Stimulated activated CD4-positive, alpha-beta T cell treated with anti-CD3 and anti-CD28 coated beads, TNF-alpha, amount 100 ng/mL, for 4 hours (primary cell): Measurements from ENCODE around the gene MDM2.
"Not testable (repeated sequence)": the region's sequence is repeated elsewhere in the genome, so short reads cannot be mapped to it uniquely, and the experiment has no call there.

Experiments
- DNase-seq, 3 experiments: peaks; one replicate each; pipeline ENCODE4 v3.0.0-alpha.2; 2020; ENCODE audit warnings: low read depth in 3 of 3

The MDM2 gene

DNA sequence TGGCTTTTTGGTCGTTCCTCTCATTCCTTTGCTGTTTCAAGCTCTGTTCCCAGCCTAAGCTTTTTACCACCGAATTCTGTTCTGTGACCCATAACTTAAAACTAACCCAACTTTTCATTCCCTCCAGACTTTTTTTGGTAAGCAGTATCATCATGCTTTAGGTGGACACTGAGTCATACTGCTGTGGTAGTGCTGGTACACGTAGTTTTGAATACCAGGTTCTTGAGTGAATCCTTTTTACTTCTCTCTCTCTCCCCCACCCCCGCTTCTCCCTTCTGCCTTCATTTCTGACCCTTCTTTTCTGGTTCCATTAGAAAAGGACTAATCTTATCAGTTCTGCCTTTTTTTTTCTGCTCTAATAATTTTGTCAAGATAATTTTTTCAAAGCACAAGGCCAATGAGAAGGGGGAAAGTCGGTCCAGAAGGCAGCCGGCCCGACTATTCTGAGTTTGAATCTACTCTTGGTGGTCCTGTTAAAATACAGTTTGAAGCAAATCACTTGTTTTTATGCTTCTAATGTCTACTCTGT lies 2.3 kb upstream of the MDM2 start:
- no peak for DNase-seq

- DNase-seq, result no peak
Observed at GRCh38 chr12:68806488-68807237, 1.3 kb upstream of the MDM2 start.

DNA sequence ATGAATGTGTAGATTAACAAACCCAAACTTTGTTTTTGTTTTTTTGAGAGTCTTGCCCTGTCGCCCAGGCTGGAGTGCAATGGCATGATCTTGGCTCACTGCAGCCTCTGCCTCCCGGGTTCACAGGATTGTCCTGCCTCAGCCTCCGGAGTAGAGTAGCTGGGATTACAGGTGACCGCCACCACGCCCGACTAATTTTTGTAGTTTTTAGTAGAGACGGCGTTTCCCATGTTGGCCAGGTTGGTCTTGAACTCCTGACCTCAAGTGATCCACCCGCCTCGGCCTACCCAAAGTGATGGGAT lies 752 bp upstream of the MDM2 start:
- not testable (repeated sequence) for DNase-seq

GRCh38 chr12:68808388-68809189 lies 612 bp downstream of the MDM2 start:
- DNase-seq, result peak; percentile 35 to 36 (median 35)

GRCh38 chr12:68809190-68810026 lies 1.4 kb downstream of the MDM2 start:
- DNase-seq, result no peak

DNA sequence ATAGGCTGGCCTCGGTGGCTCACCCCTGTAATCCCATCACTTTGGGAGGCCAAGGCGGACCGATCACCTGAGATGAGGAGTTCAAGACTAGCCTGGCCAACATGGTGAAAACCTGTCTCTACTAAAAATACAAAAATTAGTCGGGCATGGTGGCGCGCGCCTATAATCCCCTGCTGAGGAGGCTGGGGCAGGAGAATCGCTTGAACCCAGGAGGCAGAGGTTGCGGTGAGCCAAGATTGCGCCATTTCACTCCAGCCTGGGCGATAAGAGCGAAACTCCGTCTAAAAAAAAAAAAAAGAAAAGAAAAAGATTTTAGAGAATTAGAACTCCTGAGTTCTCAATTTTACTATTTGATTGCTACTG lies 2.0 kb downstream of the MDM2 start:
- not testable (repeated sequence) for DNase-seq

GRCh38 chr12:68811573-68811972 lies 3.6 kb downstream of the MDM2 start:
- not testable (repeated sequence) for DNase-seq

DNA sequence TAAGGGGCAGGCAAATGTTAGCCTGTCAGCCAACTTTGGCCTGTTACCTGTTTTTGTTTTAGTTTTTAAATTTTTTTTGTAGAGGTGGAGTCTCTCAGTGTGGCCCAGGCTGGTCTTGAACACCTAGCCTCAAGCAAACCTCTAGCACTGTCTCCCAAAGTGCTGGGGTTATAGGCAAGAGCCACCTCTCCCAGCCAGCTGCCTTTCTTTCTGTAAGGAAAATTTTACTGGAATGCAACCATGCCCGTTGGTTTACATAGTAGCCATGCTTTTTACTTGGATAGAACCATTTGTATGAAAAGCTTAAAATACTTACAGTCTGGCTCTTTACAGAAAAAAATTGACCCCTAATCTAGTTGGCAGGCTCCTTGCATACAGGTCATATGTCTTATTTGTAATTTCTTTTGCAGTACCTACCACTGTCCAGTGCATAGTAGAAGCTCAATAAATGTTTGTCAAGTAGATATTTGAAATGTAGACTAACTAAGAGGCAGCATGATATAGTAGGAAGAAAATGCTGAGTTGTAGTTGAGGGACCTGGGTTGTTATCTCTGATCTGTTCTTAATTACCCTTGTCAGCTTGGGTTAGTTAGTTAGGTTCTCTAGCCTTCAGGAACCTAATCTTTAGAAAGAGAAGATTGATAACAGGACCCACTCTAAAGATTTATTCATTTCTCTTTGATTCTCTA lies 4.7 kb downstream of the MDM2 start:
- no peak for DNase-seq

- DNase-seq, result no peak
Observed at GRCh38 chr12:68813242-68813593, 5.2 kb downstream of the MDM2 start.

- DNase-seq, result no peak
Observed at GRCh38 chr12:68814490-68815231, 6.7 kb downstream of the MDM2 start.

GRCh38 chr12:68815232-68815927 lies 7.4 kb downstream of the MDM2 start:
- DNase-seq, result no peak

DNA sequence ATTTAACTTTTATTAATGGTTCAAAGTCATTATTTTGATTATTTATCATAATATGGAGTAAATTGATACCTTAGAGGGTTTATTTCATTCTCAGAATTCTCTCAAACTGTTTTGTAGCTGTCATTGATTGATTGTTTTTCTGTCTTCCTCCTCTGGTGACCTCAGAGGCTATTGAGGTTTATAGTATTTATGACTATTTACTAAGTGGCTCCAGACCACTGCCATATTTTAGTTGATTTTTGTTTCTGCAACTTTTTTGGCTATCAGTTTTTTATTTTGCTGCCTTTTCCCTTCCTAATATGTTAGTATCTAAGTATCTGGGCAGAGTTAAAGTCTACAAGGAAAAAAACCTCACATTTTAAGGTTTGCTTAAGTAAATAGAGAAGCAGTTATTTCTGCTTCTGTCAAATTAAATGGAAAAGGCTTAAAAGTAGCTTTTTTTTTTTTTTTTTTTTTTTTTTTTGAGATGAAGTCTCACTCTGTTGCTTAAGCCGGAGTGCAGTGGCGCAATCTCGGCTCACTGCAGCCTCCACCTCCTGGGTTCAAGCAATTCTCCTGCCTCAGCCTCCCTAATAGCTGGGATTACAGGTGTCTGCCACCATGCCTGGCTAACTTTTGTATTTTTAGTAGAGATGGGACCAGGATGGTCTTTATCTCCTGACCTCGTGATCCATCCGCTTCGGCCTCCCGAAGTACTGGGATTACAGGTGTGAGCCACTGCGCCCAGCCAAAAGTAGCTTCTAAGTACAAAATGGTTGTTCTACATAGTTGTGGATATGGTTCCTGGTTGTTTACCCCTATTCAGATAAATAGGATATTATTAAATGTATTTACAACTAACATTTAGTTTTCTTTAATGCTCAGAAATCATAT lies 8.2 kb downstream of the MDM2 start:
- no peak for DNase-seq

GRCh38 chr12:68819481-68819880 lies 11.5 kb downstream of the MDM2 start:
- DNase-seq, result not testable (repeated sequence)

GRCh38 chr12:68821357-68822188 lies 13.6 kb downstream of the MDM2 start:
- no peak for DNase-seq

DNA sequence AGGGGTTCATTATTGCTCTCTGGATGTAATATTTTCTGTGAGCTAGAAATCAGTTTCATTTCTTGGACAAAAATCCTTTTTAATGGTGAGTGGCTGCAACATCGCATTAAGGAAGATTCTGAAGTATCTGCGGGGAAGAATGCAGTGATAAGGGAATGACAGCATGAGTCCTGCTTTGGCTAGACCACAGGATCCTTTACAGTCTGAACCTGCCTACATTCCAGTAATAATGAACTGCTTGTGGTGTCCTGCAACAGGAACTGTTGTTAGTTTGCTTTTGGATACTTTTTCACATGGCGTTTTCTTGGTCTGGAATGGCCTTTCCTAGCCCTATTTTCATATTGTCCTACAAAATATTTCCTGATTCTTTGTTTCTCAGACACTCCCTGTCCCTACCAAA lies 15.7 kb downstream of the MDM2 start:
- no peak for DNase-seq

- no peak for DNase-seq
Observed at GRCh38 chr12:68824131-68824530, 16.2 kb downstream of the MDM2 start.

DNA sequence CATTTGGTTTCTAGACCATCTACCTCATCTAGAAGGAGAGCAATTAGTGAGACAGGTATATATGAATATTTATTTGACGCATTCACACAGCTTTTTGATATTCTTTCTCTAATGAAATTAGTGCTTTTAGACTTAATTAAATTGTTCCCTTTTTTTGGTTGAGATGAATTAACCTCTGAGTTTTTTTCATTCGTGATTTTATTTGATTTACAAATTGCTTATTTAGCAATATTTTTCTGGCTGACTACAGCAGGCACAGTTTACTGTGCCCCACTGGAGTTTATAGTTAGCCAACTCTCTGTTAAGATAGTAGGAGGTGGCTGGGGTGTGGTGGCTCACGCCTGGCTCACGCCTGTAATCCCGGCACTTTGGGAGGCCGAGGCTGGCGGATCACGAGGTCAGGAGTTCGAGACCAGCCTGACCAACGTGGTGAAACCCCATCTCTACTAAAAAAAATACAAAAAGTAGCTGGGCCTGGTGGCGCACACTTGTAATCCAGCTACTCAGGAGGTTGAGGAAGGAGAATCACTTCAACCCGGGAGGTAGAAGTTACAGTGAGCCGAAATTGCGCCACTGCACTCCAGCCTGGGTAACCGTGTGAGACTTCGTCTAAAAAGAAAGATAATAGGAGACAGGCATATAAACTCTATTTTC lies 16.7 kb downstream of the MDM2 start:
- no peak for DNase-seq
